Heart left ventricle (tissue), 16 donors: ENCODE data around the gene SERAC1. TPM values are rescaled to one million over a fixed set of nuclear protein-coding genes. Genes with fewer than 3 reads are reported as not detected.

Experiments used
- ATAC-seq, 4 donors: fragments of 200-7000 bp; cut with Tn5 transposase; one replicate each; pipeline ENCODE4 v1.9.1; 2020 to 2022; ENCODE audit warnings: moderate library complexity in 4 of 4, mild to moderate bottlenecking in 3 of 4, moderate number of reproducible peaks in 1 of 4
- DNase-seq, 5 donors: peaks; one replicate each; pipeline ENCODE4 v3.0.0-alpha.2; 2020
- H3K27ac ChIP-seq, 12 donors: fragments of 200-600 bp; sonication (generic) in 4 of 12; one replicate each; pipeline versions ENCODE4 v1.5.0 to v1.8.0; 2016 to 2022; ENCODE audit warnings: mild to moderate bottlenecking in 2 of 12
- H3K27me3 ChIP-seq, 9 donors: fragments of 200-600 bp; sonication (generic) in 2 of 9; one replicate each; pipeline versions ENCODE4 v1.5.1 to v1.8.0; 2016 to 2022; ENCODE audit warnings: mild to moderate bottlenecking in 3 of 9
- H3K36me3 ChIP-seq, 9 donors: fragments of 200-600 bp; sonication (generic) in 2 of 9; one replicate each; pipeline versions ENCODE4 v1.5.0 to v1.8.0; 2018 to 2022; ENCODE audit warnings: mild to moderate bottlenecking in 2 of 9
- H3K4me1 ChIP-seq, 12 donors: fragments of 200-600 bp; sonication (generic) in 4 of 12; one replicate each; pipeline versions ENCODE4 v1.5.0 to v1.8.0; 2016 to 2022; ENCODE audit warnings: mild to moderate bottlenecking in 3 of 12
- H3K4me3 ChIP-seq, 12 donors: fragments of 200-600 bp; sonication (generic) in 4 of 12; one replicate each; pipeline versions ENCODE4 v1.5.0 to v1.8.0; 2017 to 2022; ENCODE audit warnings: mild to moderate bottlenecking in 9 of 12, moderate library complexity in 4 of 12
- H3K9me3 ChIP-seq, 12 donors: fragments of 200-600 bp; sonication (generic) in 4 of 12; one replicate each; pipeline versions ENCODE4 v1.5.0 to v1.8.0; 2016 to 2022; ENCODE audit warnings: mild to moderate bottlenecking in 1 of 12
- CTCF ChIP-seq, 12 donors: fragments of 200-600 bp; sonication (generic) in 4 of 12; IDR thresholded peaks; one replicate each; pipeline versions ENCODE4 v1.5.0 to v1.8.0; 2018 to 2022; ENCODE audit warnings: antibody characterized with exemption in 12 of 12, mild to moderate bottlenecking in 5 of 12
- POLR2A ChIP-seq, 2 donors: fragments of 450-650 bp; IDR thresholded peaks; one replicate each; pipeline ENCODE4 v1.6.1; 2017; ENCODE audit warnings: antibody characterized with exemption in 2 of 2, mild to moderate bottlenecking in 2 of 2, moderate library complexity in 2 of 2
- WGBS, 4 donors: extraction: QIAGEN DNeasy Blood & Tissue Kit in 2 of 4; methylation state at CpG; one replicate each; pipeline versions ENCODE4 v1.1.5 to v1.1.7; 2013 to 2018; 5-methylcytosine and 5-hydroxymethylcytosine counted together
- intact Hi-C, 10 donors: fragments of 100-400 bp; cut with DNase I; formaldehyde crosslinking; loops; one replicate each; pipeline versions ENCODE4 v1.11.1 to v1.14.2; 2022
- polyA plus RNA-seq, 2 donors: library from polyadenylated mRNA; stranded (reverse); fragments of 200-250 nt; gene quantifications; one replicate each; pipeline ENCODE4 v1.2.3, GENCODE V29; 2013
- total RNA-seq, 9 donors: library from RNA; depleted of rRNA in 2 of 9; stranded (reverse); fragments of >200 nt in 2 of 9; fragmentation: NEBNext Ultra II Directional in 3 of 9; extraction: Animal tissue kit (Norgen Biotek cat#: 25700) in 3 of 9; gene quantifications; one replicate each; pipeline versions ENCODE4 v1.1.0 to v1.2.4, GENCODE V29; 2016 to 2023
- donor health status: ischemic (EF 13 %, LVEDD 7.1; RV severe dilation, severe dysfunction).
- donor health status: healthy with polysubstance abuse.
- donor health status: DM: no; HTN: yes; CAD: no.
- donor health status: DM: no; HTN: no; CAD: no.
- donor health status: ischemic (EF 25% LVEDD 6.9; RV normal size, moderate dysfunction).
- donor health status: ischemic (EF 25% LVEDD 5.7; RV mildly dilated, moderate dysfunction).
- donor health status: healthy.
- donor health status: DM: yes; HTN: yes; CAD: no.
- donor health status: ischemic (EF 35%, LVEDD 5.7; RV mildly dilated, moderate dysfunction).
- donor health status: nonischemic (EF 11% LVEDD 7.7; RV severe dilation, severe dysfunction).
- donor health status: DM: yes; HTN: yes; CAD: no.
- donor health status: PGD.
- donor health status: ischemic (EF 29% LVEDD 5.4; RV normal size, mild dysfunction).
- donor health status: nonischemic (EF 23%, LVEDD 6.1; RV moderate dilation, normal function).

SERAC1 gene
- total and polyA plus RNA-seq, 11 donors, result 1.5 to 7.0 (median 5.5) TPM

GRCh38 chr6:158194487-158195280 lies 26.6 kb upstream of the SERAC1 start:
- intact Hi-C loops, result no loop called here
- WGBS, 4 donors, result 89 to 93% (median 90%) methylated on average over 4 of the region's 4 CpGs
- H3K27me3 ChIP-seq, result no peaks in the 10 kb centered on the region
- ATAC-seq (no peak), DNase-seq (no peak)
- H3K9me3 ChIP-seq, result no peaks in the 10 kb centered on the region
- H3K36me3 ChIP-seq, result peaks cover 0 to 49% (median 22%) of the 10 kb centered on the region in 9 donors
- H3K27ac ChIP-seq, result no peak overlapping the region
- H3K4me1 ChIP-seq, result no peaks in the 10 kb centered on the region
- no peak overlapping the region for H3K4me3 ChIP-seq
- TF ChIP-seq CTCF (IDR thresholded peaks at IDR 0.05) (no peak), POLR2A (IDR thresholded peaks at IDR 0.05) (no peak)

GRCh38 chr6:158191761-158192160 lies 23.7 kb upstream of the SERAC1 start:
- WGBS, 4 donors, result 94 to 96% (median 95%) methylated on average over 4 of the region's 4 CpGs
- intact Hi-C loops, result no loop called here
- no peaks in the 10 kb centered on the region for H3K4me1 ChIP-seq
- no peak overlapping the region for H3K27ac ChIP-seq
- TF ChIP-seq POLR2A (IDR thresholded peaks at IDR 0.05) (no peak), CTCF (IDR thresholded peaks at IDR 0.05) (no peak)
- no peaks in the 10 kb centered on the region for H3K27me3 ChIP-seq
- no peak for DNase-seq
- no peak for ATAC-seq
- H3K4me3 ChIP-seq, result no peak overlapping the region
- H3K36me3 ChIP-seq, result peaks cover 0 to 61% (median 36%) of the 10 kb centered on the region in 9 donors
- no peaks in the 10 kb centered on the region for H3K9me3 ChIP-seq

GRCh38 chr6:158191032-158191431 lies 23.0 kb upstream of the SERAC1 start:
- Histone ChIP-seq H3K36me3 (peaks cover 0 to 68% (median 36%) of the 10 kb centered on the region in 9 donors), H3K4me1 (no peaks in the 10 kb centered on the region), H3K27ac (no peak overlapping the region), H3K4me3 (no peak overlapping the region), H3K27me3 (no peaks in the 10 kb centered on the region), H3K9me3 (no peaks in the 10 kb centered on the region)
- intact Hi-C loops, result no loop called here
- WGBS, 4 donors, result 86 to 93% (median 91%) methylated on average over 1 of the region's 1 CpG
- DNase-seq (no peak), ATAC-seq (no peak)
- no peak for TF ChIP-seq CTCF (IDR thresholded peaks at IDR 0.05)
- no peak for TF ChIP-seq POLR2A (IDR thresholded peaks at IDR 0.05)

GRCh38 chr6:158188591-158188990 lies 20.5 kb upstream of the SERAC1 start:
- Histone ChIP-seq H3K9me3 (no peaks in the 10 kb centered on the region), H3K4me1 (no peaks in the 10 kb centered on the region), H3K36me3 (peaks cover 0 to 54% (median 31%) of the 10 kb centered on the region in 9 donors), H3K27ac (no peak overlapping the region), H3K27me3 (no peaks in the 10 kb centered on the region), H3K4me3 (no peak overlapping the region)
- DNase-seq, result no peak
- 95 to 96% (median 96%) methylated on average over 3 of the region's 3 CpGs for WGBS, 4 donors
- ATAC-seq, result no peak
- intact Hi-C loops, result no loop called here
- no peak for TF ChIP-seq POLR2A (IDR thresholded peaks at IDR 0.05)
- no peak for TF ChIP-seq CTCF (IDR thresholded peaks at IDR 0.05)
